ENCODE results near the gene BABAM1. TPM values are rescaled to one million over a fixed set of nuclear protein-coding genes. Genes with fewer than 3 reads are reported as not detected.

The BABAM1 gene
- total RNA-seq, 8 experiments from 2014 or later = 50.6 to 91.4 (median 64.5) TPM

DNA sequence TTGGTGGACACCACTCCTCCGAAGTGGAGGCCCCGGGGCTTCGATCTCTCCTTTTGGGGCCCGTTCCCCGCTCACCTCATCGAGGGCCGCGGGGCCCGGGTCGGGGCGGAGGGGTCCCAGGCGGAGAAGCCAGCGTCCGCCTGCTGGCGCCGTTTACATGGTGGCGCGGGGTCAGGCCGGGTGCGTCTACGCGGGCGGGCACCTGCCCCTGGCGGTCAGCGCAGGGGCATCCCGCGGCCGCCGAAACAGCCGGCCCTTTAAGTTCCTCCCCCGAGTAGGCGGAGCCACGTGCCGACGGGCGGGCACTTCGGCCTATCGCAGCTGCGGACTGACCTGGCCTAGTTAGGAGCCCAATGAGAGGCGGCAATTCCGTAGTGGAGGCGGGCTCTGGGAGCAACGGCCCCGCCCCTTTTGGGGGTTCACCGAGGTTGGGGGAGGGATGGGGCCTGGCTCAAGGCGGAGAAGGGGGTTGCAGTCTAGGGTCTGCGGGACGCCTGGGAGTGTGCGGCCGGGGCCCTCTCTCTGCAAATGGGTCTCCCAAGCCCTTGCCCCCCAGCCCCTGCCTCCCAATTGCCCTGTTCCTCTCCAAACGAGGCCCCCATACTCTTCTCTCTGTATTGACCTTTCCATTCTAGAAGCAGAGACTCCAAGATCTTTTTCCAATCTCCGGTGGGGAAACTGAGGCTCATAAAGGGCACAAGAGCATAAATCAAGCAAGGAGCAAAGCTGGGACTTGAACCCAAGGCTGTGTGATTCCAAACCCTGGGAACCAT is 36.1 kb downstream of the BABAM1 start, which contains the start of gene ABHD8:
TSS of gene ABHD8 (minus strand) at position 259 of the 773 bp plus-strand sequence. CDS start 1,809 bp downstream, outside the sequence.
- in situ Hi-C loops (cut with MboI; ENCODE audit: low pct_unique_long_range_greater_than_20kb in 2 of 9, low sequenced_read_pairs in 9 of 9, unreplicated experiment in 9 of 9) = no loop called here
- Histone ChIP-seq H3K4me3 (peak within 1 kb of the TSS; percentile 61 to 86 (median 66)), H3K27ac (peak within 1 kb of the TSS; percentile 25 to 69), H3K4me1 (replicated peaks in 1 of 2) (peaks cover 3% of the 10 kb centered on the region in 2 donors)
- 20% methylated on average over 1 of the region's 52 CpGs; no CpG with 5 or more reads in 9 of the 10 experiments for WGBS, 10 experiments
- ATAC-seq (replicated peaks in 6 of 8) = peak; percentile 75 to 82 (median 81)

DNA sequence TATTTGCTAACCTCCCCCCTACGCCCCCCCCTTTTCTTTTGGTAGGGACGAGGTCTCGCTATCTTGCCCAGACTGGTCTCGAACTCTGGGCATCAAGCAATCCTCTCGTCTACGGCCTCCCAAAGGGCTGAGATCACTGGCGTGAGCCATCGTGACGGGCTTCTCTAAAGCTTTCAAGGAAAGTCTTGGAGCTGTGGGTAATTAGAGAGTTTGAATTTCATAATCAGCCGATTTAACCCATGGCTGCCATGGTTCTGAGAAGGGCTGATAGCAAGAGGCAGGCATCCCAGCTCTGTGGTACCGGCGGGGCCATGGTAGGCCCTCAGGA is 36.7 kb downstream of the BABAM1 start:
- WGBS, 10 experiments = 23 to 100% (median 75%) methylated on average over 1 to 8 of the region's 12 CpGs; no CpG with 5 or more reads in 3 of the 10 experiments
- H3K4me1 ChIP-seq (replicated peaks in 1 of 2) = peaks cover 3% of the 10 kb centered on the region in 2 donors
- ATAC-seq (replicated peaks in 6 of 8) = no peak
- in situ Hi-C loops (cut with MboI; ENCODE audit: low pct_unique_long_range_greater_than_20kb in 2 of 9, low sequenced_read_pairs in 9 of 9, unreplicated experiment in 9 of 9) = no loop called here
- peak overlapping the region in 1 of 5 donors; percentile 86 for H3K4me3 ChIP-seq
- H3K27ac ChIP-seq = no peak overlapping the region

DNA sequence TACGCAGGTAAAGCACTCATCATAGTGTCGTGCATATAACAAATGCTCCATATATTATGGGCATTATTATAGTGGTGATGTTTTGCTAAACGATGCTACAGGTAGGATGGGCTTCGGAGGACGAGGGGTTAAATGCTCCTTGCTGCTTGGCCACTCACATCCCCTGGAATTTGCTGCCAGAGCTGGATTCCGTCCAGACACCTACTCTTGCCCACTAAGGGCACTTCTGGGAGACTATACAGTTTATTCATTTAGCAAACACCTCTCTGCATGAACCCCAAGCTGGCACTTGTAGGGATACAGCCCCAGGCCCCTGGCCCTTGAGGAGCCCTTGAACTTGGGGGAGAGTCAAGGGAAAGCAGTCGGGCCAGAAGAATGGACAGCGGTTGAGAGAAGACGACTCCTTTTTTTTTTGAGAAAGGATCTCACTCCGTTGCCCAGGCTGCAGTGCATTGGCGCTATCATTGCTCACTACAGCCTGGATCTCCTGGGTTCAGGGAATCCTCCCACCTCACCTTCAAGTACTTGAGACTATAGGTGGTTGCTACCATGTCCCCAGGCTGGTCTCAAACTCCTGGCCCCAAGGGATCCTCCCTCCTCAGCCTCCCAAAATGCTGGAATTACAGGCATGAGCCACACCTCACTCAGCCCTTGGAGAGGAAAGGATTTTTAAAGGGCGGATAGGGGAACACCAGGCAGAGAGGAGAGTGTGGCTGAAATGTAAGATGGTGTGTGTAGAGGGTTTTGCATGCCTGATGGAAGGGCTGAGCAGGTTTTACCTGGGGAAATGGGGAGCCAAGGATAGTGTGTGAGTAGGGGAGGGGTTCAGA is 37.4 kb downstream of the BABAM1 start:
- Histone ChIP-seq H3K27ac (no peak overlapping the region), H3K4me3 (no peak overlapping the region), H3K4me1 (replicated peaks in 1 of 2) (peaks cover 3% of the 10 kb centered on the region in 2 donors)
- ATAC-seq (replicated peaks in 6 of 8) = no peak
- in situ Hi-C loops (cut with MboI; ENCODE audit: low pct_unique_long_range_greater_than_20kb in 2 of 9, low sequenced_read_pairs in 9 of 9, unreplicated experiment in 9 of 9) = no loop called here
- WGBS, 10 experiments = 0 to 100% (median 77%) methylated on average over 1 to 7 of the region's 12 CpGs; no CpG with 5 or more reads in 1 of the 10 experiments

DNA sequence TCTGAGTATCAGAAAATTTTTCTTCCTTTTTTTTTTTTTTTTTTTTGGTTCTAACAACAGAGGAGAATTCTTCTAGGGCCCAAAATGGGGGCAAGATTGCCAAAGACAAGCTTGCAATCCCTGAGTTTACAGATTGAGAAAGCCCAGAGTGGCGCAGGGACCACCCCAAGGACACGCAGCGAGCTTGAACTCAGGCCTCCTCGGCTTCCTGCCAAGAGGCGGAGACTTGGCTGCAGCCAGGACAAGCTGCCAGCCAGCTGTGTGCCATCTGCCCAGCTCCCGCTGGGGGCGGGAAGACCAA is 37.9 kb downstream of the BABAM1 start:
- ATAC-seq (replicated peaks in 6 of 8) = no peak
- WGBS, 10 experiments = 0 to 70% (median 12%) methylated on average over 1 to 6 of the region's 7 CpGs; no CpG with 5 or more reads in 6 of the 10 experiments
- in situ Hi-C loops (cut with MboI; ENCODE audit: low pct_unique_long_range_greater_than_20kb in 2 of 9, low sequenced_read_pairs in 9 of 9, unreplicated experiment in 9 of 9) = no loop called here
- Histone ChIP-seq H3K4me1 (replicated peaks in 1 of 2) (peaks cover 4 to 5% of the 10 kb centered on the region in 2 donors), H3K27ac (peak overlapping the region in 1 of 2 donors; percentile 42), H3K4me3 (peak overlapping the region in 2 of 5 donors; percentile 2)

GRCh38 chr19:17305517-17306284 is 38.5 kb downstream of the BABAM1 start, which contains the start of gene MRPL34:
MRPL34 (plus strand) TSS chr19:17305872; CDS start chr19:17305893, 21 bp downstream.
- in situ Hi-C loops (cut with MboI; ENCODE audit: low pct_unique_long_range_greater_than_20kb in 2 of 9, low sequenced_read_pairs in 9 of 9, unreplicated experiment in 9 of 9) = no loop called here
- WGBS, 10 experiments = 0% methylated on average over 2 to 11 of the region's 55 CpGs; no CpG with 5 or more reads in 6 of the 10 experiments
- peak; percentile 35 to 74 (median 72) for ATAC-seq (replicated peaks in 6 of 8)

DNA sequence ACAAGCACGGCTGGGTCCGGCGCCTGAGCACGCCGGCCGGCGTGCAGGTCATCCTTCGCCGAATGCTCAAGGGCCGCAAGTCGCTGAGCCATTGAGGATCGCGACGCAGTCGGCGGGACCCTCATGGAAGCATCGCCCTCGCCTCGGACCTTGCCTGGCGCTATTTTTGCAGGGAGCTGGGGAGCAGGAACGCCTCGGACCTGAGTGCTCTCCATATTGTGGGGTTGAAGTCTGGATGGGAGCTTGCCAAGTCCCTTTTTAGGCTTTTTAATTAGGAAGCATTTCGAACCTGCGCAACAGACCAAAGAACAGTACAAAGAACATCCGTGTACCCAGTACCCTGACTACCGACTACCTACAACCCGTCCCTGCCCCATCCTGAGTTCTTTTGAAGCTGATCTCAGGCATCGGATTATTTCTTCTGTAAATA is 39.1 kb downstream of the BABAM1 start:
- ATAC-seq (replicated peaks in 6 of 8) = no peak
- in situ Hi-C loops (cut with MboI; ENCODE audit: low pct_unique_long_range_greater_than_20kb in 2 of 9, low sequenced_read_pairs in 9 of 9, unreplicated experiment in 9 of 9) = no loop called here
- peak overlapping the region; percentile 73 to 77 for H3K27ac ChIP-seq
- peaks cover 8 to 11% of the 10 kb centered on the region in 2 donors for H3K4me1 ChIP-seq (replicated peaks in 1 of 2)
- peak overlapping the region; percentile 55 to 82 (median 74) for H3K4me3 ChIP-seq
- 4 to 33% (median 18%) methylated on average over 1 to 9 of the region's 28 CpGs; no CpG with 5 or more reads in 3 of the 10 experiments for WGBS, 10 experiments

More at GRCh38 chr19:17305517-17306284, 38.5 kb downstream of the BABAM1 start, which contains the start of gene MRPL34:
- Histone ChIP-seq H3K27ac (peak within 1 kb of the TSS; percentile 73 to 77), H3K4me3 (peak within 1 kb of the TSS; percentile 55 to 82 (median 74)), H3K4me1 (replicated peaks in 1 of 2) (peaks cover 8 to 10% of the 10 kb centered on the region in 2 donors)

DNA sequence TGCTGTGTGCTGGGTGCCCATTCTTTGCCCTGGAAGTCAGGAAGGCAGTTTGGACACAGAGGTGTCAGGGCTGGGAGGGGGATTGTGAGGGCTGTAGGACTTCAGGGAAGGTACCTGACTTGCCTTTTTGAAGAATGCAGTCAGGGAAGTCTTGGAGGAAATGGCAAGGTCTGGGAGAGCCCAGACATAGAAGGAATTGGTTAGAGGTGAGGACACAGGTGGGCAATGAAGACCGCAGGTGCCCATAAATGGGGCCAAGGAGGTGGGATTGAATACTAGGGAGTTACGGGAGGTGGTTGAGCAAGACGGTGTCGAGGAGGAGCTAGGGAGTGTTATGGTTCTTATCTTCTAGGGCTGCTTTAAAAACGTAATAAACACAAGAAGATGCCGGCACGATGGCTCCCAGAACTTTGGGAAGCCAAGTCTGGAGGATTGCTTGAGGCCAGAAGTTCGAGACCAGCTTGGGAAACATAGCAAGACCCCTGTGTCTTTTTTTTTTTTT is 40.7 kb downstream of the BABAM1 start:
- Histone ChIP-seq H3K27ac (no peak overlapping the region), H3K4me1 (replicated peaks in 1 of 2) (peaks cover 8 to 11% of the 10 kb centered on the region in 2 donors), H3K4me3 (no peak overlapping the region)
- 67 to 95% (median 86%) methylated on average over 1 to 8 of the region's 8 CpGs; no CpG with 5 or more reads in 2 of the 10 experiments for WGBS, 10 experiments
- ATAC-seq (replicated peaks in 6 of 8) = no peak
- in situ Hi-C loops (cut with MboI; ENCODE audit: low pct_unique_long_range_greater_than_20kb in 2 of 9, low sequenced_read_pairs in 9 of 9, unreplicated experiment in 9 of 9) = no loop called here

- peaks cover 5 to 8% of the 10 kb centered on the region in 2 donors for H3K4me1 ChIP-seq (replicated peaks in 1 of 2)
- H3K27ac ChIP-seq = peak within 1 kb of the TSS; percentile 64 to 82
- peak within 1 kb of the TSS; percentile 65 to 92 (median 85) for H3K4me3 ChIP-seq
- 0 to 10% (median 0%) methylated on average over 5 to 10 of the region's 46 CpGs; no CpG with 5 or more reads in 6 of the 10 experiments for WGBS, 10 experiments
- ATAC-seq (replicated peaks in 6 of 8) = peak; percentile 73 to 85 (median 81)
- in situ Hi-C loops (cut with MboI; ENCODE audit: low pct_unique_long_range_greater_than_20kb in 2 of 9, low sequenced_read_pairs in 9 of 9, unreplicated experiment in 9 of 9) = no loop called here
Measured at GRCh38 chr19:17309198-17309964, 42.1 kb downstream of the BABAM1 start, which contains the start of gene DDA1. DDA1 (plus strand) TSS chr19:17309563; CDS start chr19:17309655, 92 bp downstream.

GRCh38 chr19:17309965-17310461 is 42.8 kb downstream of the BABAM1 start:
- WGBS, 10 experiments = 0 to 19% (median 0%) methylated on average over 2 to 6 of the region's 23 CpGs; no CpG with 5 or more reads in 3 of the 10 experiments
- Histone ChIP-seq H3K27ac (peak overlapping the region; percentile 64 to 82), H3K4me1 (replicated peaks in 1 of 2) (peaks cover 5 to 8% of the 10 kb centered on the region in 2 donors), H3K4me3 (peak overlapping the region; percentile 65 to 92 (median 85))
- in situ Hi-C loops (cut with MboI; ENCODE audit: low pct_unique_long_range_greater_than_20kb in 2 of 9, low sequenced_read_pairs in 9 of 9, unreplicated experiment in 9 of 9) = no loop called here
- ATAC-seq (replicated peaks in 6 of 8) = peak in 1 of 8 experiments; percentile 1

- no peak overlapping the region for H3K4me3 ChIP-seq
- WGBS, 10 experiments = 50 to 100% (median 89%) methylated on average over 1 to 8 of the region's 11 CpGs; no CpG with 5 or more reads in 4 of the 10 experiments
- H3K4me1 ChIP-seq (replicated peaks in 1 of 2) = peaks cover 5 to 8% of the 10 kb centered on the region in 2 donors
- in situ Hi-C loops (cut with MboI; ENCODE audit: low pct_unique_long_range_greater_than_20kb in 2 of 9, low sequenced_read_pairs in 9 of 9, unreplicated experiment in 9 of 9) = no loop called here
- H3K27ac ChIP-seq = no peak overlapping the region
- ATAC-seq (replicated peaks in 6 of 8) = peak in 2 of 8 experiments; percentile 39 to 40
Measured at GRCh38 chr19:17311455-17312188, 44.4 kb downstream of the BABAM1 start.
